Endothelial cell (in vitro differentiated cells): ENCODE measurements around the gene VPS54. TPM values are rescaled to one million over a fixed set of nuclear protein-coding genes. Genes with fewer than 3 reads are reported as not detected.

Experiments used
- DNase-seq: peaks from one replicate; pipeline ENCODE4 v3.0.0; 2021; ENCODE audit warnings: low spot score
- H3K27ac Mint-ChIP-seq: one replicate; pipeline ENCODE4 v1.8.0; 2021; ENCODE audit warnings: mixed read lengths, inconsistent platforms; ENCODE audit not compliant: unreplicated experiment
- H3K27me3 Mint-ChIP-seq: one replicate; pipeline ENCODE4 v1.8.0; 2021; ENCODE audit warnings: mild to moderate bottlenecking, moderate library complexity, mixed read lengths, inconsistent platforms; ENCODE audit not compliant: unreplicated experiment
- H3K36me3 Mint-ChIP-seq: one replicate; pipeline ENCODE4 v1.8.0; 2021; ENCODE audit warnings: mild to moderate bottlenecking, low read depth, mixed read lengths, inconsistent platforms; ENCODE audit not compliant: unreplicated experiment
- H3K4me1 Mint-ChIP-seq: one replicate; pipeline ENCODE4 v1.8.0; 2021; ENCODE audit warnings: mild to moderate bottlenecking, mixed read lengths, inconsistent platforms; ENCODE audit not compliant: unreplicated experiment
- H3K4me3 Mint-ChIP-seq: one replicate; pipeline ENCODE4 v1.8.0; 2021; ENCODE audit warnings: mild to moderate bottlenecking, mixed read lengths, inconsistent platforms; ENCODE audit not compliant: unreplicated experiment
- H3K9me3 Mint-ChIP-seq: one replicate; pipeline ENCODE4 v1.8.0; 2021; ENCODE audit warnings: mixed read lengths, inconsistent platforms; ENCODE audit not compliant: unreplicated experiment
- total RNA-seq: library from RNA; stranded (reverse); fragmentation: NEBNext Ultra II Directional; extraction: Animal tissue kit (Norgen Biotek cat#: 25700); gene quantifications from one replicate; pipeline ENCODE4 v1.2.1, GENCODE V29; 2021; ENCODE audit not compliant: unreplicated experiment
- TF ChIP-seq, protein P1 (sequence below): fragments of 200-600 bp; sonication (generic); IDR thresholded peaks from one replicate; pipeline ENCODE4 v1.5.0; 2021; ENCODE audit warnings: antibody characterized with exemption; ENCODE audit not compliant: unreplicated experiment

VPS54 gene
- total RNA-seq, 1 donor from 2014 or later: 13.6 TPM

GRCh38 chr2:63902149-63902548, 117.1 kb downstream of the VPS54 start:
- H3K36me3 Mint-ChIP-seq: peaks cover 34% of the 10 kb centered on the region
- no peaks in the 10 kb centered on the region for H3K27me3 Mint-ChIP-seq
- TF ChIP-seq, protein P1, sequence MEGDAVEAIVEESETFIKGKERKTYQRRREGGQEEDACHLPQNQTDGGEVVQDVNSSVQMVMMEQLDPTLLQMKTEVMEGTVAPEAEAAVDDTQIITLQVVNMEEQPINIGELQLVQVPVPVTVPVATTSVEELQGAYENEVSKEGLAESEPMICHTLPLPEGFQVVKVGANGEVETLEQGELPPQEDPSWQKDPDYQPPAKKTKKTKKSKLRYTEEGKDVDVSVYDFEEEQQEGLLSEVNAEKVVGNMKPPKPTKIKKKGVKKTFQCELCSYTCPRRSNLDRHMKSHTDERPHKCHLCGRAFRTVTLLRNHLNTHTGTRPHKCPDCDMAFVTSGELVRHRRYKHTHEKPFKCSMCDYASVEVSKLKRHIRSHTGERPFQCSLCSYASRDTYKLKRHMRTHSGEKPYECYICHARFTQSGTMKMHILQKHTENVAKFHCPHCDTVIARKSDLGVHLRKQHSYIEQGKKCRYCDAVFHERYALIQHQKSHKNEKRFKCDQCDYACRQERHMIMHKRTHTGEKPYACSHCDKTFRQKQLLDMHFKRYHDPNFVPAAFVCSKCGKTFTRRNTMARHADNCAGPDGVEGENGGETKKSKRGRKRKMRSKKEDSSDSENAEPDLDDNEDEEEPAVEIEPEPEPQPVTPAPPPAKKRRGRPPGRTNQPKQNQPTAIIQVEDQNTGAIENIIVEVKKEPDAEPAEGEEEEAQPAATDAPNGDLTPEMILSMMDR: no peak
- H3K27ac Mint-ChIP-seq: no peak overlapping the region
- no peaks in the 10 kb centered on the region for H3K9me3 Mint-ChIP-seq
- no peak for DNase-seq
- peak overlapping the region; percentile 72 for H3K4me3 Mint-ChIP-seq
- H3K4me1 Mint-ChIP-seq: no peaks in the 10 kb centered on the region

- DNase-seq: no peak
- H3K9me3 Mint-ChIP-seq: no peaks in the 10 kb centered on the region
- H3K27me3 Mint-ChIP-seq: no peaks in the 10 kb centered on the region
- H3K4me1 Mint-ChIP-seq: no peaks in the 10 kb centered on the region
- H3K27ac Mint-ChIP-seq: no peak overlapping the region
- peaks cover 33% of the 10 kb centered on the region for H3K36me3 Mint-ChIP-seq
- H3K4me3 Mint-ChIP-seq: no peak overlapping the region
- TF ChIP-seq, protein P1: no peak
Observed at GRCh38 chr2:63899639-63900038, 119.6 kb downstream of the VPS54 start.

GRCh38 chr2:63898839-63899238, 120.4 kb downstream of the VPS54 start:
- Mint-ChIP-seq H3K9me3 (no peaks in the 10 kb centered on the region), H3K36me3 (peaks cover 30% of the 10 kb centered on the region), H3K27me3 (peaks cover under 1% of the 10 kb centered on the region), H3K4me1 (no peaks in the 10 kb centered on the region), H3K27ac (no peak overlapping the region), H3K4me3 (no peak overlapping the region)
- TF ChIP-seq, protein P1: no peak
- no peak for DNase-seq

DNA sequence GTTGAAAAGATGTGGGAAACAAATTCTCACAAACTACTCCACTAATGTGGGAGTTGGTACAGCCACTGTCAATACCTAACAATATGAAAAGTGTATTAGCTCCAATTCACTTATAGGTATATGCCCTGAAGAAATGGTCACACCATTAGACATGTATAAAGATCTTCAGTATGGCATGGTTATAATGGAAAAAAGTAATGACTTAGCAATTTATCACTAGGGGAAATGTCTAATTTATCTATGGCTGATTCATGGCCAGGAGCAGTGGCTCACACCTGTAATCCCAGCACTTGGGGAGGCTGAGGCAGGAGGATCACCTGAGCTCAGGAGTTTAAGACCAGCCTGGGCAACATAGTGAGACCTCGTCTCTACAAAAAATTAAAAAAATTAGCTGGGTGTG, 125.1 kb downstream of the VPS54 start:
- H3K9me3 Mint-ChIP-seq: no peaks in the 10 kb centered on the region
- no peak overlapping the region for H3K27ac Mint-ChIP-seq
- H3K27me3 Mint-ChIP-seq: peaks cover 1% of the 10 kb centered on the region
- no peaks in the 10 kb centered on the region for H3K4me1 Mint-ChIP-seq
- no peak for DNase-seq
- peaks cover 9% of the 10 kb centered on the region for H3K36me3 Mint-ChIP-seq
- H3K4me3 Mint-ChIP-seq: no peak overlapping the region
- TF ChIP-seq, protein P1: no peak

DNA sequence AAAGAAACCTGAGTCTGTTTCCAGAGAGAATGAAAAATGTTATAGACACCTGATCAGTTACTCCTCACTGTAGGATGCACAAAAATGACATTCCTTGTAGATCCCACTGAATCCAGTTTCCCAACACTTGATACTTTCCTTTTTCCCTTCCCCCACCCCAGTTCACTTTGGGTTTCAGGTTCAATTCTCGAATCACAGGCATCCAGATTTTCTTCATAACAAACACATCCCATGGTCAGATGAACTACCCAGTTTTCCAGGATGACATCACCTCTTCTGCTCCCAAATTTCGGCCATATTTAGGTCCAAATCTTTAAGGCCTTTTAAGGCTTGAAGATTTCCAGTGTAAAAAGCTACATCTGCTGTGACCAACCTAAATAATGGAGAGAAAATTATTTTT, 126.1 kb downstream of the VPS54 start:
- Mint-ChIP-seq H3K27ac (no peak overlapping the region), H3K4me3 (peak overlapping the region; percentile 7), H3K4me1 (no peaks in the 10 kb centered on the region), H3K9me3 (no peaks in the 10 kb centered on the region), H3K36me3 (peaks cover 14% of the 10 kb centered on the region), H3K27me3 (peaks cover 1% of the 10 kb centered on the region)
- no peak for DNase-seq
- TF ChIP-seq, protein P1: no peak
